Neural progenitor cell (in vitro differentiated cells): Measurements from ENCODE around the gene ADA.

Experiments
- CTCF ChIP-seq: fragments of 200-600 bp; sonication (generic); IDR thresholded peaks from 2 replicates; pipeline ENCODE4 v1.5.1; 2017; ENCODE audit warnings: antibody characterized with exemption, mild to moderate bottlenecking
- EZH2 ChIP-seq: fragments of 200-600 bp; sonication (generic); IDR thresholded peaks from 2 replicates; pipeline ENCODE4 v1.6.1; 2017; ENCODE audit warnings: antibody characterized with exemption, mild to moderate bottlenecking, moderate library complexity
- EZH2phosphoT487 ChIP-seq: fragments of 200-600 bp; sonication (generic); IDR thresholded peaks from 2 replicates; pipeline ENCODE4 v1.6.1; 2017; ENCODE audit warnings: antibody characterized with exemption

- TF ChIP-seq CTCF: no peak
- no peak for TF ChIP-seq EZH2
- TF ChIP-seq EZH2phosphoT487: no peak
Observed at GRCh38 chr20:44664131-44664530, 12.6 kb upstream of the ADA start.
